Brain pericyte (primary cell): ENCODE data around the gene USH2A.

Experiments
- DNase-seq: peaks from one replicate; pipeline ENCODE4 v3.0.0-alpha.2; 2012; ENCODE audit warnings: low read depth, low spot score

Gene USH2A

DNA sequence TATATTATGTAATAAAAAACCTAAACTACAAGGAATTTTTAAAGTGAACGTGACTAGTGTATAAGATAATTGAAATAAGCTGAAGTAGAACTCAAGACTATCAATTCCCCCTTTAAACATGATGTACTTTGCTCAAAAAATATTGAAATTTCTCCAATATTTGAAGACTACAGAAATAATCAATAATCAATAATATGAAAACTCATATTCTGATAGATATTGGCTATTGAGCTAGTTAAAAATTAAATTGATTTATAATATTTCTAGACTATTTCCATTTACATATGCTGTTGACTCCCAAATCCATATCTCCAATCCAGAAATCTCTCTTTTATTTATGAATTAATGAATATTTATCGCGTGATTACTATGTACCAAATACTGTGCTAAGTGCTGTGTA lies 133.2 kb downstream of the USH2A start:
- DNase-seq: no peak

DNA sequence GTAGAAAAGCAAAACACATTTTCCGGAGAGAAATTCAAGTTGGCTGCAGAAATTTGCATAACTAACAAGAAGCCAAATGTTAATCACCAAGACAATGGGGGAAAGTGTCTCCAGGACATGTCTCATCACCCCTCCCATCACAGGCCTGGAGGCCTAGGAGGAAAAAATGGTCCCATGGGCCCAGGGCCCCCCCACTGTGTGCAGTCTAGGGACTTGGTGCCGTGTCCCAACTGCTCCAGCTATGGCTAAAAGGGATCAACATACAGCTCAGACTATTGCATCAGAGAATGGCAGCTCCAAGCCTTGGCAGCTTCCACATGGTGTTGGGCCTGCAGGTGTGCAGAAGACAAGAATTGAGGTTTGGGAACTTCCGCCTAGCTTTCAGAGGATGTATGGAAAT lies 138.2 kb downstream of the USH2A start:
- no peak for DNase-seq

DNA sequence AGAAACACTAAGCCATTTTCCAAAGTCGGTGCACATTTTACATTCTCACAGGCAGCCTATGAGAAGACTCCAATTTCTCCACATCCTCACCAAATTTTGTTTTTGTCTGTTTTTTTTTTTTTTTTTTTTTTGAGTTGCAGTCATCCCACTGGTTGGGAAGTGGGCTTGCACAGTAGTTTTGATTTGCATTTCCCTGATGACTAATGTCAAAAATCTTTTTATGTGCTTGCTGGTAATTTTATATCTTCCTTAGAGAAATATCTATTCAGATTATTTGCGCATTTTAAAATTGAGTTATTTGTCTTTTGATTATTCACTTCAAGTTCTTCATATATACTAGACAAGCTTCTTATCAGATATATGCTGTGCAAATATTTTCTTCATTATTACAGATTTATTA lies 141.5 kb downstream of the USH2A start:
- DNase-seq: no peak

DNA sequence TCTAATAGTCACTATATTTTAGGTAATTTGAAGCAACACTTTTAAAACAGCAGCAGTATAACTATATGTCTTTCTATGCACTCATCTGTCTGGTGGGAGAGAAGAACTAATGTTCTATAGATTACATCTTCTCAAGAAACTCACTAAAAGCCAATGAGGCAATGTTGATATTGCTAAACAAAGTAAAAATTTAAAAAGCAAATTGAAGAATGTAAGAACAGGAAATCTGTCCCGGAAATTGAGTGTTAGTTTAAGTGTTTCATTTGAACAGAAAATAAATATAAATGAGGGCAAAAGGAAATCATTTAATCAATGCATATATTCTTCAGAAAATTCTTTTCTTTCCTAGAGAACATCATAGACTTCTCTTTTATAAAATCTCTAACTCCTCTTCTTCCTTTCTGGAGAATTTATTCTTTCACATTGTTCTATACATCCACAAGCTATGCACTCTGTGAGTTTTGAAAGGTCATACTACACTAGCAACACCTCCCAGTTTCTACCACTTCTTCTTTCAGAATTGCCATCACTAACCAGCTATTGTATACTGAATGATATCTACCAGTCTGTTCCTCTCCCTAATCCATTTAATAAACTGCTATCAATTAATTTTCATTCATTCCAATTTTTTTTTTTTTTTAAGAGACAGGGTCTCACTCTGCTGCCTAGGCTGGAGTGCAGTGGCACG lies 153.0 kb downstream of the USH2A start:
- no peak for DNase-seq

DNA sequence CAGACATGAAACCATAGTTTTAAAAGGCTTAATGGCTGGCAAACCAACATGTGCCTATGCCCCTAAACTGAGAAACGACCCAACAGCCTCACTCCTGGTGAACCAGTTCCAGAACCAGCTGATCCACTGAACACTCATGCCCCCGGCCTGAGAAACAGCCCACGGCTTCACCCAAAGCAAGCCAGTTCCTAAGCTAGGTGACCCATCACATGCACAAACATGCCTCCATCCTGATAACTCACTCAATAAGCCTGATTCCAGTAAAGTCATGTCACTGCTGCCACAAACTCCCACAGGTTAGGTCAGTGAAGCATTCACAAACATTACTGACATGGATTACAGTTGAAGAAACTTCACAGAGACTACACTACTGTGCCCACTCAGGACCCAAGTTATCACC lies 161.6 kb downstream of the USH2A start:
- no peak for DNase-seq

DNA sequence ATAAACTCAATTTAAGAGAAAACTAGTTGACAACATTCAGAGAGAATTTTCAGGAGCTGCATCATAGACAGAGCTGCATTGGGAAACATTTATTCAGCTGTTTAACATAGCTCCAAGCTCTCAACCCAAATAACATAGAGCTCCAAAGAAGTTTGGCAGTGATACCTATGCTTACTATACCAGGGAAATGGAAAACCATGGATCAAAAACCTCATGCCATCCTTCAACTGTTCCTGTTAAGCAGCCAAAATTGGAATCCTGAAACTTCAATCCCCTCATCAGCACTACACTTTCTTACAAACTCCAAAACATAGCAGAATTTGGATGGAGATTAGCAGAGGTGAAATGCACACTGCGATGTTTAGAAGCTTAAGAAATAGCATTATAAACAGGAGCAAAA lies 164.4 kb downstream of the USH2A start:
- no peak for DNase-seq

DNA sequence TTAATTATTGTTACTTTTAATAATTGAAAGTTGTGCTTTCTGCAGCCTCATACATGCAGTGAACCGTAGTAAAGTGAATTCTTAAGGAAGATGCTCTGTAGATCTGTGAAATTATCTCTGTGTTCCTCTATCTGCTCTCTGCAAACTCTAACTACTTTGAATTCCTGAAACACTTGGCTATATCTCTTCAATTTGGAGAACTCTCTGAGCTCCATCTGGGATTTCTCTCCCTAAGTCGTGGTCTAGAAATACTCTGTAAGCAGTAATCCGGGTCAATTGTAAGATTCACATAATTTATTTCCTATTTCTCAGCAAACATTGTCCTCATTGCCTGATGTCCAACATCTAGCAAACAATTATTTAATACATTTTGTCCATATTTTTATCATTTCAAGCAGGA lies 164.9 kb downstream of the USH2A start:
- DNase-seq: no peak

DNA sequence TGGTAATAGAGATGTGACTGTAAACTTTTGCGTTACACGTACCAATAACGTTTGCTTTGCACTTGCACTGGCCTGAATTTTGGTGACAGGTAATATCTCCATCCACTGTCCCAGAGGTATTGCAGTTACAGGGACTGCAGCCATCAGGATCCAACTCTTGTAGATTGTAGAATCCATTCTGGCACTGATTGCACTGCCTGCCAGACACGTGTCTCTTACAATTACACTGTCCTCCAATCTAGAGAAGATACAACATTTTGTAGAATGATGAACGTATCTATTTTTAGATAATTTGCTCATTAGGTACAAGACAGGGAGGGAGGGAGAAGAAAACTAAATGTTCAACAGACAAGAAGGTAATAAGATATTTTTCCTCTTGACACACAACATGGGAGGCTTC lies 172.4 kb downstream of the USH2A start:
- DNase-seq: no peak

DNA sequence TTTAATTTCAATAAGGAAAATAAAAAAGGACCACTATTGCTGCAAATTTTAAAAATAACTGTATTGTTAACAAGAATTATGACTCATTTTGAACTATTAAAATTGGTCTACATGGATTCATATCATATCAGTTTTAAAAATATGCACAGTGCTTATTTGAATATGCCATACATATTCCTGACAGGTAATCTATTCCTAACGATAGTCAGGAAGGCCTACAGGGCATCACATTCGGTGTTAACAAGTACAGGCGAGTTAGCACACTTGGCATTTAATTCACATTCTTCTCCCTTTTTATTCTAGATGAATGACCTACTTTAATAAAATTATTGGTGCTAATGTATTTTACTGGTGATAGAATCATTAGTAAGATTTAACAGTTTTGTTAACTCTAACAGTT lies 174.6 kb downstream of the USH2A start:
- DNase-seq: no peak

DNA sequence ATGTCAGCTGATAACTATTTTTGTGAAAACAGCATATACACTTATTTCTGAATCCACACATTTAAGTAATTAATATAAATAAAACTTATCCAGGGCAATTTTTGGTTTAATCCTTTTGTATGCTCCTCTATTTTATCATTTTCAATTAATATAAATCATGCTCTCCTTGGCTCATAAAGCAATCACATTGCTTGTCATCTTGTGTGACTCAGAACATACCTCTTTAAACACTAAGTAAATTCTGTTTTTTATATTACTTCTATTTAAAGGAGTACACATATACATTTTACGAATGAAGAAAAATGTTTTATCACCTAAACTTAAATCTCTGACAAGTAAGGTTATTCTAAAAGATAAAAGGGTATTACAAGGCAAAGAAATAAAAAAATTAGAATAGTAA lies 175.3 kb downstream of the USH2A start:
- DNase-seq: no peak

DNA sequence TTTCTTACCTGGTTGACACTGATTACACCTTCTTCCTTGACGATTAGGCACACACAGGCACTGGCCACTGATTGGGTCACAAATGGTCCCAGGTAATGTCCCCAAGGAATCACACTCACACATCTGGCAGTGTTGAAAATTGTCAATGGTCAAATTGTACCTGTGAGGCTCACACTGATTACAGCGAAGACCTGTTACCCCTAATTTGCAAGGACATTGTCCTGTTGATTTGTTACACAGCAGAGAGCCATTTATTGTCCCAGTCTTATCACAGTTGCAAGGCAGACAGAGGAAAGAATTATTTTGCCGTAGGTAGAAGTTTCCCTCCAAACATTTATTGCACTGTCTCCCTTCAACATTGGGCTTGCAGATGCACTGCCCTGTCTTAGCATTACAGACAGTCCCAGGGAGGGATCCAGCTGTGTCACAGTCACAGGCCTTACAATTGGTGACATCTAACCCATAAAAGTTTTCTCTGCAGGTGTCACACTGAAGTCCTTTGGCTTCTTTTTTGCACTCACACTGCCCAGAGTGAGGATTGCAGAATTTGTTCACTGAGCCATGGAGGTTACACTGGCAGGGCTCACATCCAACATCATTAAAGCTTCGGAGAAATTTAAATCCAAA lies 176.6 kb downstream of the USH2A start:
- no peak for DNase-seq

DNA sequence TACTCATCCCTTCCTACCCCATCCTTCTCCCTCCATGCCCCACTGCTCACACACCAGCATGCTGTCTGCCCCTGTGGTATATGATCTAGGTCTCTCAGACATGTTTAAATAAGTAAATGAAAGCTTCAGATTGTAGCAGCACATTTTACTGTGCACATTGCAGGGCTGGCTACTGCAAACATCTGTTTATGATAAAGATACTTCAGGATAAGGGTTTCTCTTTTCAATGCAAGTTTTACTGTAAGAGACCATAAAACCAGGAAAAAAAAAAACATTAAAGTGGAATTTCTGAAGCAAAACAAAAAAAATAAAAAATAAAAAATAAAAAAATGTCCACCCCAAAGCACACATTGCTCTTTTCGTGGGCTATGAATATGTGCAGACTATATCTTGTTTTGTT lies 184.4 kb downstream of the USH2A start:
- no peak for DNase-seq

DNA sequence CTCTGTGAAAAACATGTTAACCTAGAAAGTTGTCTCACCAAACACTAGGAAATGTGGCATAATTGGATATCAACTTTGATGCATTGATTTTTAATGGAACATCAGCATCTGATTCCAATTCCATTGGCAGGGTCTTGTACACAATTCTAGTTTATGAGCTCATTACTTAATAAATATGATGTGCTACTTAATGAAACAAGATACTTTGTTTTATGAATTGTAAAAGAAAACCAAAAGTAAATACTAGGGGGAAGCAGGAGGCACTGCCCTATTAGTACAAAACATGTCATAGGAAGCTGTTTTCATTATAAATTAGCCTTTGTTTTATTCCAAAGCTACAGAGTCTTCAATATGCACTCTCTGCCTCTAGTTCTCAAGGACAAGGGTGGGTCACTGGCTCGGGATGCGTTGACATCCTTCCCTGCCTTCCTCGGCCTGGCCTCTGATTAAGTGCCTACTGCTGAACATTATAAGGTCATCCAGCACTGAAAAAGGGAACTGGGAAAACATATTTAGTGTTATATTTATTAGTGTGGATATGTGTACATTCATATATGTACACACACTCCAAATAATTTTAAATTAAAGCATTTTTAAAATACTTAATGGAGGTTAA lies 185.2 kb downstream of the USH2A start:
- no peak for DNase-seq

DNA sequence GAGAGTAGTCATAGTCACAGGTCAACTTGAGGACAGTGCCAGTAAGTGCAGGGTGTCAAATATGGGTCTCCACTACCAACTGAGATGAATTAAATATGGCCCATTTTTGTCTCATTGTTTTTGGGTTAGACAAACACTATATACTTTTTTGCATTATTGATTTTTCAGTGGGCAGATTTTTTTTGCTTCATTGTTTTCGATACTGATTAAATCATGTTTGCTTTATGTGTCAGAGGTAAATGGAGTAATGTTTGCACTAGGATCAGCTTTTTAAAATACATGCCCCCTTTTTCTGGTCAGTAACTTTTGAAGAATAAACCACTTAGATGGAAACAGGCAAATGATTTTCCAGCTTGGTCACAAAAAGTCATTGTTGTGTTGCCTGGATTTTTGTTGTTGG lies 199.0 kb downstream of the USH2A start:
- no peak for DNase-seq

DNA sequence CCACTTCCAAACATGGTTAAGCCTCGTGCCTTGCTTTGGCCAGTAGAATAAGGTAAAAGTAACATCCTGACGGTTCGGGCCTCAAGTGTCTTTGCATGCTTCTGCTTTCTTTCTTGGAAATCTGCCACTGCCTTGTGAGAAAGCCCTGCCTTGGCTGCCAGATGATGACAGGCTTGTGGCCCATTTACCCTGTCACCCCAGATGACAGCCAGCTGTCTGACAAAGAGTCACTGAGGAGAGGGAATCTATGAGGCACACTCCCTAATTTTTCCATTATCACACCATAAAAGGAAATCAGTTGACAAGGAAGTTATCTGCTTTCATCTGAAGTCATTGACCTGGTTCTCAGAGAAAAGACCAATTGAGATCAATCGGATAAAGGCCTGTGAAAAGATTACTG lies 199.8 kb downstream of the USH2A start:
- no peak for DNase-seq

DNA sequence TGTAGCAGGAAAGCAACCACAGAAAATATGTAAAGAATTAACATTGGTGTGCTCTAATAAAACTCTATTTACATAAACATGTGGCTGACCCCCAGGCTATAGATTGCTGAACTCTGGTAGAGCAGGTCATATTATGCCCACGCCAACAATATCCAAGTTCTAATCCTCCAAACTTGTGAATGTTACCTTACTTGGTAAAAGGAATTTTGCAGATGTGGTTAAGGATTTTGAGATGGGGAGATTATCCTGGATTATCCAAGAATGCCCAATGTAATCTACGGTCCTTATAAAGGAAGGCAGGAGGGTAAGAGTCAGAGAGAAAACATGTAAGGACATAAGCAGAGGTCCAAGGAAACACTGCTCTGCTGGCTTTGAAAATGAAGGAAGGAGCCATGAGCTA lies 201.0 kb downstream of the USH2A start:
- DNase-seq: no peak

DNA sequence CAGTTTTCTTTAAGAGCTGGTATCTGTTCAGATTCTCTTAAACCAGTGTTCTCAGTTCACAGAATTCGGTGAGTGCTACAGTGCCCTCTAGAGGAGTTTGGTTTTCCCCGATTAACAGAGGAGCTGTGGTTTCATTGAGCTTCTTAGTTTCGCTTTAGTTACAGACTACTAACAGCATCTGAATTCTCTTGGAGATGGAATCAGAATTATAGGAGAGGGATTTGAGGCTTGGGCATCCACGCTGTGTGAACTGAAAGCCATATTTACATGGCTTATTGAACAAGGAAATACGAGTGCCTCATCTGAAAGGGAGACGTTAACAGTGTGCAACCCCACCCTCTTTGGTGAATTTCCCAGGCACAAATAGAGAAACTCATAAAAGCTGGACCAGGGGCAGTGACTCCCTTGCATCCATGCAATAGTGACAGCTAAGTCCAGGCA lies 202.0 kb downstream of the USH2A start:
- DNase-seq: peak; percentile 32

DNA sequence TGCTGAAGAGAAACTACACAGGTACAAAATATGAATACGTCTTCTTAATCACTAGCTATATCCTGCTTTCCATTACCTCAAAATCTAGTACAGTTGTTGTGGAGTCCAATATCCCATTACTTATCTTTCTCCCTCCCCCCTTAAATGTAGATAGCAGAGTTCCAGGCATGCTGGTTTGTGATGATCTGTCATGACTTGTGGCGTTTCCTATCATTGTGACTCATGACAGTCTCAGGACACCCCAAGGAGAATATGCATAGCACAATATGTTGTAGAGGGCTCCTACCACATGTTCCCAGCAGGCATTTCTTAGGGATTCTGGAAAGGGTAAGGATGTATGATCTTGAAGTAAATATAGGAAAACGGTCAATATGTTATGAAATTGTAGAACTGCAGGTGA lies 206.9 kb downstream of the USH2A start:
- DNase-seq: no peak

DNA sequence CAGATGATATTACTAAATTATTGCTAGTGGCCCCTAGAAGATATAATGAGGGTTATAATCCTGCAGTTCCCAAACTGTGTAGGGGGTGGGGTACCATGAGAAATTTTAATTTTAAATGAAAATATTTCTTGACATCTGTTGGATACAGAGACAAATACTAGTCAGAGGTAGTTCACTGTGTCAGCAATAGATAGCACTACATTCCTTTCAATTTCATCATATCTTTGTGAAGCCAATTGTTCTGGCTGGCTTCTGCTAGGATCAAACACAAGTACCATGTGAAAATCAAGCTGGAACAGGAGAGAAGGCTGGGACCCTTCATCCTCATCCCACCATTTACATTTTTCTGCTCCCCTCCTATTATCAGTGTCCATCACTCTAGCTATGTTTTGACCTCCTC lies 208.1 kb downstream of the USH2A start:
- DNase-seq: no peak

DNA sequence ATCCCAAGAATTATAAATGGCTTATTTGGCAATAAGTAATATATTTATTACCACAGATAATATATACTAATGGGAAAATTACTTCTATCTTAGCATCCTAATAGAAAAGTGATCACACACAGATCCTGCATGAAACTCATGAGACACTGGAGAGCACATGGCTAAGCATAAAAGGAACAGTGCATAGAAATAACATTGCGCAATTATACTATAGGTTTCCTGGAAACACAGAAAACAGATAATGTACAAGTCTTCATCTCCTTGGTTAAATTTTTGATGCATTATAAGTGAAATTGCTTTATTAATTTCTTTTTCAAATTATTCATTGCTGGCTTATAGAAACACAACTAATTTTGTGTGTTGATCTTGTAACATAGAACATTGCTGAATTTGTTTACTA lies 210.4 kb downstream of the USH2A start:
- DNase-seq: no peak

DNA sequence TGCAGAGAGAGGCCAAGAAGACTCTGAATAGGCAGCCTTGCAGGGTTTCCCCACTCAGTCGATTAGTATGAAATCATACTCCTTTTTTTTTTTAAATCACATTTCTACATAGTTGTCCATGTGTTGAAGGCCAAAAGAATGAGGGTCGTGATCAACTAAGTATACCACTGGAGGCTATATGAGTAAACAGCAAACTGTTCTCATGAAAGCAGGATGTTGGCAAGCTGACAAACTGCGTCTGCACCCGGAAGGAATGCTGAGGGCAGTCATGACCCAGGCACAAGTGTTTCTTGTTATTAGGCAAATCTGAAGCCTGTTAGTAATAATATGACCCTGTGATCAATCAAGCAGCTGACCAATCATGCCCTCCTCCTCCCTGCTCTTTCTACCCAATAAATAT lies 213.2 kb downstream of the USH2A start:
- no peak for DNase-seq

DNA sequence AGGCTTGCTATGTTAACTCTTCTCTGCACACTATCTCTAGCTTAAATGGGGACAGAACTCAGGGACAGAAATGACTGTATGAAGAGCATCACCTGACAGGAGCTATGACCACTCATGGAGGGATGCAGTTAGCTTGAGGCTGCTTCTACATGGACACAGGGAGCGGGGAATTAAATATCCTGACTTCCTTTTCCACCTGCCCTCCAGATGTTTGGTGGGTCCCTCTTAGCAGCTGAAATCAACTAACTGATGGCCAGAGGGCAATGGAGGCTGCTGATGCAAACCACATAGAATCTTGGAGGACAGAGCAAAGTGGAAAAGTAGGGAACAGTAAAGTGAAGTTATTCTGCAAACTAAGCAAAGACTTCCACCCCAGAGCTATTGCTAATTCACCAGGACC lies 214.1 kb downstream of the USH2A start:
- no peak for DNase-seq

DNA sequence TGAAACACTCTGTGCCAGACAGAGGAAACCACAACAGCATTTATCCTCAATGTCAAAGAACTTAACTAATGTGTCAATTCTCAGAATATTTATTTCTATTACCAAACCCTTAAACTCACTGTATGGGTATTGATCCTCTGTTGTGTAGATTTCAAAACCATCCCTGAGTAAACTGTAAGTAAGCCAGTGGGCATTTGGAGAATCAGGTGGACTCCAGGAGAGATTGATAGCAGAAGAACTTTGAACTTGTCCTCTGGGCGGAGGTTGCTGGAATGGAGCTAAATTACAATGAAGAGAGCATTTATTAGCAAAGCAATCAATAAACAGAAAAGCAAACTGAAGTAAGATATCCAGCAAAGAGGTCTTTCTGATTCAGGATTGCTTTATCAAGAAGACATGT lies 216.1 kb downstream of the USH2A start:
- DNase-seq: no peak
